ENCODE measurements around the gene WNK1. TPM values are rescaled to one million over a fixed set of nuclear protein-coding genes. Genes with fewer than 3 reads are reported as not detected.

WNK1 gene
- total RNA-seq, 2 experiments from 2014 or later = 142 to 143 TPM

GRCh38 chr12:913919-914698 lies 161.7 kb downstream of the WNK1 start:
- H3K27ac Mint-ChIP-seq = no peak overlapping the region
- POLR2A ChIA-PET = no interaction called here
- peaks cover 44% of the 10 kb centered on the region for H3K36me3 Mint-ChIP-seq (ENCODE audit: low read depth)
- ATAC-seq = no peak
- no peak for TF ChIP-seq CTCF (IDR thresholded peaks at IDR 0.05)
- peaks cover 11% of the 10 kb centered on the region for H3K4me1 Mint-ChIP-seq (ENCODE audit: low read depth)
- H3K9me3 Mint-ChIP-seq = no peaks in the 10 kb centered on the region
- no peak for DNase-seq
- CTCF ChIA-PET = interaction anchor here (0.8 to 1.3 kb wide), 2 partner anchors 19 to 179 kb away, joined by 3 to 7 read pairs; no protein-coding TSS in a partner anchor
- no peak overlapping the region for H3K4me3 Mint-ChIP-seq
- intact Hi-C loops (cut with micrococcal nuclease) = no loop called here
- no peaks in the 10 kb centered on the region for H3K27me3 Mint-ChIP-seq

DNA sequence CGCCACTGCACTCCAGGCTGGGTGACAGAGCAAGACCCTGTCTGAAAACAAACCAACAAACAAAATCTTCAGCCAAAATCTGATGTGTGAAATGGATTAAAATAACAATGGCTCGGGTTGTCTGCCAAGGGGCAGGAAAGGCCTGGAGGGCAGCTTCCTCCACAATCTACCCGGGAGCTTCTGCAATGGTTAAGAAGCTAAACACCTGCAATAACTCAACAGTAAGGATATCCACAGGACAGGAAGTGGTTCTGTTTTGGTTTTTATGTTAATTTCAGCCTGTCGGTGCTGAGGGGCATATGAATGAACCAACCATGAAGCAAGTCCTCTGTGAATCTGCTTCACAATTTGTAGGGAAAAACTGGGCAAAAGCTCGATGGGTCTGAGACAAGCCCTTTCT lies 162.7 kb downstream of the WNK1 start:
- Mint-ChIP-seq H3K4me1 (ENCODE audit: low read depth) (peaks cover 11% of the 10 kb centered on the region), H3K9me3 (no peaks in the 10 kb centered on the region), H3K27me3 (no peaks in the 10 kb centered on the region), H3K4me3 (no peak overlapping the region), H3K27ac (peak overlapping the region; percentile 67), H3K36me3 (ENCODE audit: low read depth) (peaks cover 39% of the 10 kb centered on the region)
- TF ChIP-seq CTCF (IDR thresholded peaks at IDR 0.05) = no peak
- DNase-seq = no peak
- peak; percentile 49 for ATAC-seq
- ChIA-PET CTCF (no interaction called here), POLR2A (interaction anchor here (1.4 kb wide), 1 partner anchor 9 kb away, joined by 4 read pairs; no protein-coding TSS in a partner anchor)
- intact Hi-C loops (cut with micrococcal nuclease) = no loop called here

- peaks cover 46% of the 10 kb centered on the region for H3K36me3 Mint-ChIP-seq (ENCODE audit: low read depth)
Measured at GRCh38 chr12:916240-916639, 163.9 kb downstream of the WNK1 start.

GRCh38 chr12:916712-917445 lies 164.5 kb downstream of the WNK1 start:
- Mint-ChIP-seq H3K36me3 (ENCODE audit: low read depth) (peaks cover 47% of the 10 kb centered on the region), H3K27ac (peak overlapping the region; percentile 68), H3K4me1 (ENCODE audit: low read depth) (peaks cover 16% of the 10 kb centered on the region), H3K4me3 (no peak overlapping the region), H3K27me3 (no peaks in the 10 kb centered on the region), H3K9me3 (no peaks in the 10 kb centered on the region)
- intact Hi-C loops (cut with micrococcal nuclease) = no loop called here
- DNase-seq (no peak), ATAC-seq (no peak)
- ChIA-PET POLR2A (interaction anchor here (0.8 kb wide), 1 partner anchor 32 kb away, joined by 3 read pairs; the partner anchor contains the start of gene RAD52), CTCF (interaction anchor here (0.9 to 1.7 kb wide), 2 partner anchors 176 to 666 kb away, joined by 4 to 5 read pairs; no protein-coding TSS in a partner anchor)
- TF ChIP-seq CTCF (IDR thresholded peaks at IDR 0.05) = no peak

More at GRCh38 chr12:916240-916639, 163.9 kb downstream of the WNK1 start:
- POLR2A ChIA-PET = interaction anchor here (0.8 to 1.4 kb wide), 2 partner anchors 10 to 33 kb away, joined by 3 to 4 read pairs; partner anchors contain the start of gene RAD52
- CTCF ChIA-PET = interaction anchor here (0.9 kb wide), 1 partner anchor 667 kb away, joined by 4 read pairs; no protein-coding TSS in a partner anchor
- H3K4me1 Mint-ChIP-seq (ENCODE audit: low read depth) = peaks cover 16% of the 10 kb centered on the region
- H3K9me3 Mint-ChIP-seq = no peaks in the 10 kb centered on the region
- DNase-seq (peak; percentile 33), ATAC-seq (peak; percentile 39)
- H3K27me3 Mint-ChIP-seq = no peaks in the 10 kb centered on the region
- peak overlapping the region; percentile 9 for H3K4me3 Mint-ChIP-seq
- intact Hi-C loops (cut with micrococcal nuclease) = no loop called here
- TF ChIP-seq CTCF (IDR thresholded peaks at IDR 0.05) = no peak
- peak overlapping the region; percentile 87 for H3K27ac Mint-ChIP-seq
